Motor neuron (in vitro differentiated cells): ENCODE results near the gene PRKCZ. TPM values are rescaled to one million over a fixed set of nuclear protein-coding genes. Genes with fewer than 3 reads are reported as not detected.

ENCODE experiments used
- ATAC-seq, 8 experiments: fragments of 200-7000 bp; cut with Tn5 transposase; replicated peaks in 6 of 8; 2 replicates each; pipeline ENCODE4 v1.8.0; 2021; ENCODE audit warnings: mild to moderate bottlenecking in 8 of 8, moderate library complexity in 8 of 8
- H3K27ac ChIP-seq, 2 donors: fragments of 250-450 bp; sonication (Bioruptor Pico); 2 replicates each; pipeline ENCODE4 v1.9.0; 2021; ENCODE audit warnings: antibody characterized with exemption in 2 of 2, mild to moderate bottlenecking in 2 of 2, moderate library complexity in 1 of 2
- H3K4me1 ChIP-seq, 2 donors: fragments of 250-450 bp; sonication (Bioruptor Pico); replicated peaks in 1 of 2; 2 replicates each; pipeline ENCODE4 v1.6.1; 2021; ENCODE audit warnings: antibody characterized with exemption in 2 of 2, mild to moderate bottlenecking in 2 of 2, moderate library complexity in 1 of 2
- H3K4me3 ChIP-seq, 5 donors: fragments of 250-450 bp; sonication (Bioruptor Pico); 2 replicates each; pipeline ENCODE4 v1.9.0; 2021; ENCODE audit warnings: antibody characterized with exemption in 5 of 5, mild to moderate bottlenecking in 5 of 5, moderate library complexity in 4 of 5
- WGBS, 10 experiments: fragments of 450-650 bp; shearing (Covaris generic); methylation state at CpG; one replicate each; pipeline ENCODE4 v1.0.0; 2022; 5-methylcytosine and 5-hydroxymethylcytosine counted together
- in situ Hi-C, 9 experiments: fragments of 400-800 bp; cut with MboI; loops; one replicate each; pipeline ENCODE4 v1.15.0; 2021; ENCODE audit warnings: low sequenced_read_pairs in 9 of 9, low pct_unique_long_range_greater_than_20kb in 2 of 9; ENCODE audit not compliant: unreplicated experiment in 9 of 9
- total RNA-seq, 8 experiments: library from RNA; unstranded; fragments of 300-600 nt; gene quantifications; 2 replicates each; pipeline versions ENCODE4 v1.2.3 to v1.2.4, GENCODE V29; 2022

PRKCZ gene
- total RNA-seq, 8 experiments from 2014 or later: 1.1 to 39.0 (median 23.6) TPM

DNA sequence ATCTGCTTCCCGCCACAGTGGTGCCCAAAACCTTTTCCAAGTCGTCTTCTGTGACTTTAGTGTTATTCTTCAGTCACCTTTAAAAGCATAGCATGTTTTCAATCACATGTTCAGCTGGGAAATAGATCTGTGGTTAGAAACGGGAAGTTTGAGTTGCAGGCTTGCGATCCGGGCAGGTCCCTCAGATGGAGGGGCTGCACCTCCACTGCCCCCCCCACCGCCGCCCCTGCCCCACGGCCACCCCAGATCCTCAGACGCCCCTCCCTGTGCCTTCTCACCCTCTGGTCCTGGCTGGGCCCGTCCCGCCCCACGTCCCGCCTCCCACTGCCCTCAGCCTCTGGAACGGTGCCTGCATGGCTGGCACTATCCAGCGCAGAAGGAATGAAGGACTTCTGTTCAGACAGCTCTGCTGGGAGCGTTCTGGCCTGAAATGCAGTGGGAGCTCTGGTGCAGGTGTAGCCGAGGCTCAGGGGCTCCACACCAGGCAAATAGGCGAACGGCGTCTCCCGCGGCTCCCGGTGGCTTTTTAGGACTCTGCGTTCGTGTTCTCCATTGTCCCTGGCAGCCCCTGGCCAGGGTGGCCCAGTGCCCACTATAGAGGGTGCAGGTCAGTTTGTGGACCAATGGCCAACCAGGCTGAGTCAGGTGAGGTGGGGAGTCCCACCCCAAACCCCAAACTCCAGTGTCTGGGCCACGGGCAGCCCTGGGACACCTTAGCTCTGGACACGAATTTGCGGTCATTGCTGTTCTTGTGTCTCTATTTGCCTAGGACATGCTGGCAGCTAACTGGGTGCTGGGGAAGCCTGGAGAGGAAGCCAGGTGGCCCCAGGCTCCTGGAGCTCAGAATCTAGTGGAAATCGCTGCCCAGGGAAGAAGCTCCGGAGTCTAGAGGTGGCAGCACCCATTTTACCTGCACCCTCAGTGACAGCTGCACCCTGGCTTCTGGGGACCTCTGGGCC, 77.3 kb downstream of the PRKCZ start:
- ATAC-seq: no peak
- in situ Hi-C loops: no loop called here
- H3K4me1 ChIP-seq: peaks cover 11 to 20% of the 10 kb centered on the region in 2 donors
- no peak overlapping the region for H3K27ac ChIP-seq
- 68 to 92% (median 84%) methylated on average over 2 to 13 of the region's 30 CpGs; no CpG with 5 or more reads in 4 of the 10 experiments for WGBS, 10 experiments
- H3K4me3 ChIP-seq: no peak overlapping the region

DNA sequence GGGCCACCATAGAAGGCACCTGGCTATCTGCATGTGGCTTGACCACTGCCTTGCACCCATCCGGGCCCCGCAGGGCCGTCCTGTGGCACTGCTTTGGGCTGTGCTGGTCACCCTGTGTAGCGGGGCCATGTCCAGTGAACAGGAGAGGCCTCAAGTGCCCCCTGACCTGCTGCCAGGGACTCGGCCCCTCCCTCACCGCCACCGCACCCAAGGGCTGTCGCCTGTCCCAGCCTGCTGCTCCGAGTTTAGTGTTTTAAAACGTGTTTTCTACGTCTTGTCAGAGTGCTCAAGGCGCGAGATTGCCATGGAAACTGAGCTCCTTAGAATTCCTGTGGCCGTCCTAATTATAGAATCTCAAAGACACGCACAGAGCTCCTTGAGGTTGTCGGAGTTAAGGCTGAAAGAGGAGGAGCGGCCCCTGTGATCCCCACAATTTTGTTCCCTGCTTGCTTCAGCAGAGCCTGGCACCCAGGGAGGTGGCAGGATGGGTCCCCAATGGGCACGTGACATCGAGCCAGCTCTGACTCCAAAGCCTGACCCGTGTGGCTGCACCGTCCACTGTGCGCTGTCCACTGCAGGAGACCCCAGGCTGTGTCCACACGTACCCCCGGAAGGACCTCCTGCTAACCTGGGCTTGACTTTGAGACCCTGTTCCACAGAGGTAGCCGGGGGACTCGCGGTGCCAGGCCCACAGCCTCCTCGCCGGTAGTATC, 78.1 kb downstream of the PRKCZ start:
- WGBS, 10 experiments: 57 to 74% (median 67%) methylated on average over 1 to 21 of the region's 29 CpGs; no CpG with 5 or more reads in 5 of the 10 experiments
- Histone ChIP-seq H3K4me1 (peaks cover 14 to 24% of the 10 kb centered on the region in 2 donors), H3K27ac (no peak overlapping the region), H3K4me3 (no peak overlapping the region)
- no peak for ATAC-seq
- in situ Hi-C loops: no loop called here

DNA sequence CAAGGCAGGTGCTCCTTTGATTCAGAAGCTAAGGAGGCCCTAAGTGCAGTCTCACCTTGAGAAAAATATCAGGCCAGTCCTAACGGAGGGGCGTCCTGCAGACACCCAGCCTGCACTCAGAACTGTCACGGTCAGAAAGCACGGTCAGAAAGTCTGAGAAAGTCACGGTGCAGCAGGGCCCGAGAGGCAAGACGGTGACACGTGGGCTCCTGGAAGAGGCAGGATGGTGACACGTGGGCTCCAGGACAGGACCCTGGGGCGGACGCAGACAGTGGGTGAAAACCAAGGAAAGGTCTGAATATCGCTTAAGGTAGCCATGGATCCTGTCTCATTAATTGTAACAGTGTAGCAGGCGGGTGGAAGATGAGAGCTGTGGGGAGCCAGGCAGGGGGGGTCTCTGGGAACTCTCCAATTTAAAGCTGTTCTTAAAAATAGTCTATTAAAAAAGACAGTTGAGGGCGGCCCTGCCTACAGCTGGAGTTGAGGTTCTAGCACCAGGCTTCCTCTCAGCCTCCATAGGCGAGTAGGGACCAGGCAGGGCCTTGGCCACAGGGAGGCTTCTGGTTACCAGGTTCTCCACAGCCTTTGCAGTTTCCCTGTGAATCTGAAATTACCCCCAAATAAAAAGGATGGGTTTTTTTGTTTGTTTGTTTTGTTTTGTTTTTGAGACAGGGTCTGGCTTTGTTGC, 79.2 kb downstream of the PRKCZ start:
- WGBS, 10 experiments: 47 to 100% (median 88%) methylated on average over 1 to 15 of the region's 15 CpGs; no CpG with 5 or more reads in 3 of the 10 experiments
- H3K27ac ChIP-seq: no peak overlapping the region
- no peak for ATAC-seq

DNA sequence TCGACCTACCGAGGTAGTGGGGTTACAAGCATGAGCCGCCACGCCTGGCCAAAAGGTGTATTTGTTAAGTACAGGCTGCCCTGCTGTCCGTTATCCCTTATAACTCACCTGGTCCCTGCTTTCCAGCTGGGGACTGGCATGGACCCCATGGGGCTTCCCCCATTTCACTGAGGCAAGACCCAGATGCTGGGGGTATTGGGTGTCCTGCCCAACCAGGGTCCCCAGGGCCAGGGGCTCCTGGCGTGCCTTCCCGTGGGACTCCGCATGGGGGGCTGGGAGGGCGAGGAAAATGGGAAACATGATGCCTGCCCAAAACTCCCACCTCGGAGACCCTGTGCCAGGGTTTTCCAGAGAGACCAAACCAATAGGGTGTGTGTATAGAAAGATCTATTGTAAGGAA, 79.9 kb downstream of the PRKCZ start:
- no peak for ATAC-seq

More for the DNA sequence above, 79.2 kb downstream of the PRKCZ start:
- Histone ChIP-seq H3K4me1 (peaks cover 23 to 33% of the 10 kb centered on the region in 2 donors), H3K4me3 (no peak overlapping the region)
- in situ Hi-C loops: no loop called here

DNA sequence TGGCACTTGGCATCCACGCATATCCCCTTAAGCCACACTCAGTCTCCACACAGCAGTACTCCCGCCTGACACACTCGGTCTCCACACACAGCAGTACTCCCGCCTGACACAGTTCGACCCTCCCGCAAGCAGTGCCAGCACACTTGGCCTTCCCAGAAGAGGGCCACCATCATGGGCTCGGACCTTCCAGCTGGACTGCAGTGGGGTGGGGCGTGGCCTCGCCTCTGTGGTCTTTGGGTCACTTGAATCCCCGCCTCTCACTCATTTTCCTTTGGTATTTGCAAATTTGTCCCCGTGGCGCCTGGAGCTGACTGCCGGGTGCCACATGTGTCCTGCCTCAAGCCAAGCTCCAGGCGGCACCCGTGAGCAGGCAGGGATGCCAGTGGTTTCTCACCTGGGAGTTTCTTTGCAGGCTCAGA, 80.7 kb downstream of the PRKCZ start:
- no peak overlapping the region for H3K4me3 ChIP-seq
- WGBS, 10 experiments: 75 to 98% (median 88%) methylated on average over 7 to 14 of the region's 15 CpGs; no CpG with 5 or more reads in 6 of the 10 experiments
- in situ Hi-C loops: no loop called here
- H3K27ac ChIP-seq: no peak overlapping the region
- peaks cover 38 to 48% of the 10 kb centered on the region in 2 donors for H3K4me1 ChIP-seq
- no peak for ATAC-seq

More for the DNA sequence above, 79.9 kb downstream of the PRKCZ start:
- in situ Hi-C loops: no loop called here
- Histone ChIP-seq H3K27ac (no peak overlapping the region), H3K4me3 (no peak overlapping the region), H3K4me1 (peaks cover 31 to 41% of the 10 kb centered on the region in 2 donors)
- 60 to 98% (median 90%) methylated on average over 1 to 9 of the region's 10 CpGs; no CpG with 5 or more reads in 4 of the 10 experiments for WGBS, 10 experiments

DNA sequence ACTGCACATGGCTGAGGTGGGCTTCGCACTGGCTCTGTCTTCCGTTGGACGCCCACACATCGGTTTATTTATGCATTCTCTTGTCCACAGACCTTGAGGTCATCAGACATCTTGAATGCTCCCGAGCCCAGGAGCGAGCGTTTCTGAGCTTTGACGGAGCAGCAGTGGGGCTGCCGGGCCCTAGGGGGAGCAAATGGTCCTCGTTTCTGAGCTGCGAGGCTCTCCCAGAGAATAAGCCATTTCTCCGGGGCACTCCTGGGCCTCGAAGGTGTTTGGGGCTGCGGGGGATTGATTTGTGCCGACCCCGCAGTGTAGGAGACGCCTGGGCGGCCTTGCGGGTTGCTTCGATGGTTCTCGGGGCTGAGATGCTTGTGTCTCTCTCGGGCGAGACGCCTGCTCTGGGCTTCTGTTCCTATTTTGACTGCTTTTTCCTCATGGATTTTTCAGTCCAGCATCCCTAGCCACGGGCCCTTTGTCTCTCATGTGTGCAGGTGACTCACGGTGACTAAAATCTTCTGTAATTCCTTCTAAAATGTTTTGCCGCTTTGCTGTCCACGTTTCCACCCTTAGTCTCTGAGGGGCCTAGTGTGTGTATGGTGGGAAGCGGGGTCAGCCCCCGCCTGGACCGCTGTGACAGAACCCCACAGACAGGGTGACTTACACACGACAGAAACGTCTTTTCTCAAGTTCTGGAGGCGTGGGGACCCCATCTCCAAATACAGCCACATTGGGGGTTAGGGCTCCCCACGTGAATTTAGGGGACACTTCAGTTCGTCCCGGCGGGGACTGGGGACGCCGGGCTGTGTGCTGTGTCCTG, 82.2 kb downstream of the PRKCZ start:
- peaks cover 39 to 63% of the 10 kb centered on the region in 2 donors for H3K4me1 ChIP-seq
- 0 to 60% (median 23%) methylated on average over 2 to 32 of the region's 40 CpGs; no CpG with 5 or more reads in 2 of the 10 experiments for WGBS, 10 experiments
- peak overlapping the region; percentile 68 to 76 for H3K27ac ChIP-seq
- peak overlapping the region; percentile 13 to 24 (median 19) for H3K4me3 ChIP-seq
- in situ Hi-C loops: no loop called here
- peak in 6 of 8 experiments; percentile 1 to 11 (median 6) for ATAC-seq

DNA sequence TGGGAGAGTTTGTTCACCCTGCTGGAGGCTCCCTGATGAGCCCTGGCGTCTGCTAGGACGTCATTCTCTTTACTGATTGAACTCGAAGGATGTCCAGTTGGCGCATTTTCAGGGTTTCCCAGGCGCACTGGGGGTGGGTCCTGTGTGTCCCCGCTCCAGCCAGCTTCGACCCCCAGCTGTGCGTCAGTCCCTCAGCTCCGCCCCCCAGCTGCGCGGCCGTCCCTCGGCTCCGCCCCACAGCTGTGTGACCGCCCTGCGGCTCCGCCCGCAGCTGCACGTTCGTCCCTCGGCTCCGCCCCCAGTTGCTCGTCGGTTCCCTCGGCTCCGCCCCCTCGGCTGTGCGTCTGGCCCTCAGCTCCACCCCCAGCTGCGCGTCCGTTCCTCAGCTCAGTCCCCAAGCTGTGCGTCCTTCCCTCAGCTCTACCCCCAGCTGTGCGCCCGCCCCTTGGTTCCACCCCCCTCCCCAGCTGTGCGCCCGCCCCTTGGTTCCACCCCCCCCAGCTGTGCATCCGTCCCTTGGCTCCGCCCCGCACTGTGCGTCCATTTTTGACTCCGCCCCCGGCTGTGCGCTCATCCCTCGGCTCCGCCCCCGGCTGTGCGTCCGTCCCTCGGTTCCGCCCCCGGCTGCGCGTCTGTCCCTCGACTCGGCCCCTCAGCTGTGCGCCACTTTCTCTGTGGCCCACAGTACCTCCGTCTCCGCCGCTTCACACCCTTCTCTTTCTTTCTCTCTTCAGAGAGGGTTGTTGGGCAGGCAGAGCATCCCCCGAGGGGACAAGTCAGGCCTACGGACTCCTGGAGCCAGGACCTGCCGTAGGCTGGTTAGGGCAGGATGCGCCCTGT, 83.0 kb downstream of the PRKCZ start:
- peak; percentile 78 to 91 (median 82) for ATAC-seq
- H3K4me3 ChIP-seq: peak overlapping the region; percentile 17 to 24 (median 19)
- peak overlapping the region; percentile 68 to 87 for H3K27ac ChIP-seq
- H3K4me1 ChIP-seq: peaks cover 39 to 63% of the 10 kb centered on the region in 2 donors
- 0 to 34% (median 1%) methylated on average over 1 to 9 of the region's 63 CpGs; no CpG with 5 or more reads in 6 of the 10 experiments for WGBS, 10 experiments
- in situ Hi-C loops: no loop called here

DNA sequence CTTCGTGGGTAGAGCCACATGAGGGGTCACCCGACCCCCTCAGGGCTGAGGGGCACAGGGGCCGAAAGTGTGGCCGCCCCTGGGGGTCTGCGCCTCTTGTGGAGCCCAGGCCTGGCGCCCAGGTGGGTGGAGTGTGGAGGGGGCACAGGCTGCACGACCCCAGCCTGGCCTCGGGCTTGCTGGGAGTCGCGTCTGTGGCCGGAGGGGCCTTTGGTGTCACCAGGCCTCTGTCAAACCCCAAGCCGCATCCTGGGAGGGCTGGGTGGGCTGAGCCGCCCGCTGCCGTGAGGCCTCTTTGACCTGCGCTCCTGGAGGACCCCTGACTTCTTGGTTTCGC, 83.6 kb downstream of the PRKCZ start:
- Histone ChIP-seq H3K4me3 (peak overlapping the region; percentile 17 to 24 (median 19)), H3K4me1 (peaks cover 38 to 61% of the 10 kb centered on the region in 2 donors), H3K27ac (peak overlapping the region; percentile 31 to 87)
- WGBS, 10 experiments: 50 to 100% (median 77%) methylated on average over 1 to 5 of the region's 17 CpGs; no CpG with 5 or more reads in 6 of the 10 experiments
- no peak for ATAC-seq
- in situ Hi-C loops: no loop called here

DNA sequence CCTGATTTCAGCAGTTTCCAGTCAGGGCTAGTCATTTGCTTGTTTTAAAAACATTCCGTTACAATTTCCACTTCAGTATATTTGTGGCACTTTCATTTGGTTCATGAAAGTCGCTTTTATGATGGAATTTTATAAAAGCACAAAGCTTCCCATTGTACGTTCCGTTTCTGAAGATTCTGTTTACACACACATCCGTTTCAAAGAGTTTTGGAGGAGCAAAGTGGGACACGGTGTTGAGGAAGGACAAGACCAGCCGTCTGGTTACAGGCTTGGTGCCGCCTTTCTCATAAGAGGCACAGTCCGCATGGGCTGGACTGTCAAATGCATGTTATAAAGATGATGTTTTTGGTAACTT, 84.0 kb downstream of the PRKCZ start:
- Histone ChIP-seq H3K27ac (peak overlapping the region in 1 of 2 donors; percentile 87), H3K4me1 (peaks cover 38 to 61% of the 10 kb centered on the region in 2 donors), H3K4me3 (no peak overlapping the region)
- in situ Hi-C loops: no loop called here
- WGBS, 10 experiments: 73 to 93% (median 86%) methylated on average over 3 to 9 of the region's 9 CpGs; no CpG with 5 or more reads in 2 of the 10 experiments
- no peak for ATAC-seq

DNA sequence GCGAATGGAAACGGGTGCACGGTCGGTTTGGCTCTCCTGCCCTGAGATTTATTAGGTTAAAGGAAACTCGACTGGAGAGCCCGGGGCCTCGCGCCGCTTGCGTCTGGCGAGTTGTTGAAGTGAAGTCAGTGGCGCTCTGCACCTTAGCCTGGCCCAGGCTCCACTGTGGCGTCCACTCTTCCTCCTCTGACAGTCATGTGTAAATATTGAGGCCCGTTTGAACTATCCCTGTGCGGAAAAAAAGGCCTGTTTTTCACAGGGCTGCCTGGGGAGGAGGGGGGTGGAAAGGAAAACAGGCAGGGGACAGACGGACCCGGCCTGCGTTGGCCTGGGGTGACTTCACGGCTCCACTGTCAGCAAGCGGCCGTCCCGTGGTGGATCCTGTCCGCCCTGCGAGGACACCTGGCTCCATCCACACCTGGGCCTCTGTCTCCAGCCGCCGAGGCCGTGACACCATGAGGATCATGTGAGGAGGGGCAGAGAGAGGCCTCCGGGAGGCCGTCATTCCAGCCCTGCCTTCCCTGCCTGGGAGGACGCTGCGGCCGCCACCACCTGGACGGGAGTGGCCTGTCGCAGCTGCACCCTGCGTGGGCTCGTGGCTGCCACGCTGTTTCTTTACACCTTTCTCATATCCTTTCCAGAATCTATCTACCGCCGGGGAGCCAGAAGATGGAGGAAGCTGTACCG, 84.6 kb downstream of the PRKCZ start:
- no peak for ATAC-seq
- H3K27ac ChIP-seq: peak overlapping the region; percentile 68 to 87
- in situ Hi-C loops: no loop called here
- H3K4me1 ChIP-seq: peaks cover 38 to 61% of the 10 kb centered on the region in 2 donors
- 68 to 89% (median 77%) methylated on average over 5 to 34 of the region's 40 CpGs; no CpG with 5 or more reads in 2 of the 10 experiments for WGBS, 10 experiments
- no peak overlapping the region for H3K4me3 ChIP-seq

DNA sequence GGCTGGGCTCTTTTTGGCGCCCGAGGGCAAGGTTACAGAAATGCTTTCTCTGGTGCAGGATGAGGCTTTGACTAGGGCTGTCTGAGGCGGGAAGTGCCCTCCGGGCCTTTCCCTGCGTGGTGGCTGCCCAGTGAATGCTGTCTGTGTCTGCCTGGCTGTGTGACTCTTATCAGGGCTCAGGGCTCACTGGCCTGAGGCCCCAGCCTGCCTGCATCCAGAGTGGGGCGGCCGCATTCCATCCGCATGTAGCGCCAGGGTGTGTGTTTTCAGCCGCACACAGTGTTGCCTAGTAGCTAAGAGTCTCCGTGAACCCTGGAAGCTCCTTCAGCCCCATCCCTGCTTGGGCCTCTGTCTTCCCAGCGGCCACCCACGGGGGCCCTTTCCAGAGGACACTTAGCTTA, 85.2 kb downstream of the PRKCZ start:
- peak overlapping the region; percentile 68 to 87 for H3K27ac ChIP-seq
- WGBS, 10 experiments: 0 to 44% (median 29%) methylated on average over 1 to 12 of the region's 13 CpGs; no CpG with 5 or more reads in 5 of the 10 experiments
- peaks cover 38 to 61% of the 10 kb centered on the region in 2 donors for H3K4me1 ChIP-seq
- in situ Hi-C loops: no loop called here
- peak; percentile 25 to 60 (median 46) for ATAC-seq
- H3K4me3 ChIP-seq: no peak overlapping the region
